ENCODE results near the gene NF2.

DNA sequence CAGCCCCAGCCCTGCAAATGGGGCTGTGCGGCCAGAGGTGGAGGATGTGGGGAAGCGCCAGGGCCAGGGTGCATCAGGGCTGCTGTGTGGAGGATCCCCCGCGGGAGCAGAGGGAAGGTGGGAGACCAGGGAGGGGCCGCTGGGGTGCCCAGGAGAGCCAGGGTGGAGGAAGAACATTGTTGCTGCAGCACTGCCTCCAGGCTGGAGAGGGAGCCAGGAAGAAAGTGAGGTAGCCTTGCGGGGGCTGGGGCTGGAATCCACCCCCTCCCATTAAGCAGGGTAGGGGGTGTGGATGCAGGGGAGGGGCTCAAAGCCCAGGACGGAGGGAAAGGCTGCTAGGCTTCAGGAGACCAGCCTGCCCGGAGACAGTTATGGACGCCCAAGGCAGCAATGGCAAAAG lies 131.4 kb downstream of the NF2 start:
- TF ChIP-seq, protein P1, sequence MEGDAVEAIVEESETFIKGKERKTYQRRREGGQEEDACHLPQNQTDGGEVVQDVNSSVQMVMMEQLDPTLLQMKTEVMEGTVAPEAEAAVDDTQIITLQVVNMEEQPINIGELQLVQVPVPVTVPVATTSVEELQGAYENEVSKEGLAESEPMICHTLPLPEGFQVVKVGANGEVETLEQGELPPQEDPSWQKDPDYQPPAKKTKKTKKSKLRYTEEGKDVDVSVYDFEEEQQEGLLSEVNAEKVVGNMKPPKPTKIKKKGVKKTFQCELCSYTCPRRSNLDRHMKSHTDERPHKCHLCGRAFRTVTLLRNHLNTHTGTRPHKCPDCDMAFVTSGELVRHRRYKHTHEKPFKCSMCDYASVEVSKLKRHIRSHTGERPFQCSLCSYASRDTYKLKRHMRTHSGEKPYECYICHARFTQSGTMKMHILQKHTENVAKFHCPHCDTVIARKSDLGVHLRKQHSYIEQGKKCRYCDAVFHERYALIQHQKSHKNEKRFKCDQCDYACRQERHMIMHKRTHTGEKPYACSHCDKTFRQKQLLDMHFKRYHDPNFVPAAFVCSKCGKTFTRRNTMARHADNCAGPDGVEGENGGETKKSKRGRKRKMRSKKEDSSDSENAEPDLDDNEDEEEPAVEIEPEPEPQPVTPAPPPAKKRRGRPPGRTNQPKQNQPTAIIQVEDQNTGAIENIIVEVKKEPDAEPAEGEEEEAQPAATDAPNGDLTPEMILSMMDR (IDR thresholded peaks at IDR 0.05; ENCODE audit: insufficient read depth, low read length, poor library complexity, severe bottlenecking) = no peak
- TF ChIP-seq EZH2phosphoT487 (conservative IDR thresholded peaks at IDR 0.05; ENCODE audit: low read length) = no peak
